ENCODE results near the gene OR52N4.
"Not testable (repeated sequence)": the region's sequence is repeated elsewhere in the genome, so short reads cannot be mapped to it uniquely, and the experiment has no call there.

The OR52N4 gene

DNA sequence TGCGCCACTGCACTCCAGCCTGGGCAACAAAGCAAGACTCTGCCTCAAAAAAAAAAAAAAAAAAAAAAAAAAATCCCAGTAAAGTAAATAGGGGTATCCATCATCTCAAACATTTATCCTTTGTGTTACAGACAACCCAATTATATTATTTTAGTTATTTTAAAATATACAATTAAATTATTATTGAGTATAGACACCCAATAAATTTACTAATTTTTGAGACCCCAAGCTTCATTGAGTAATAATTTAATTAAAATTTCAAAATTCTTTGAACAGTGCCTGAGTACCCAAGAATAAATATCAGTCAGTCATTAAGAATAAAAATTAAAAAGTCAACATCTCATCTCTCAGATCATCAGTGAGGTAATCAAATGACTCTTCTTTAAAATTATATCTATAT is at the start of gene OR52N4:
Gene OR52N4 (plus strand): TSS at position 301 of the 400 bp plus-strand sequence. CDS start 498 bp downstream, outside the sequence.
- DNase-seq (ENCODE audit: low spot score), result no peak

DNA sequence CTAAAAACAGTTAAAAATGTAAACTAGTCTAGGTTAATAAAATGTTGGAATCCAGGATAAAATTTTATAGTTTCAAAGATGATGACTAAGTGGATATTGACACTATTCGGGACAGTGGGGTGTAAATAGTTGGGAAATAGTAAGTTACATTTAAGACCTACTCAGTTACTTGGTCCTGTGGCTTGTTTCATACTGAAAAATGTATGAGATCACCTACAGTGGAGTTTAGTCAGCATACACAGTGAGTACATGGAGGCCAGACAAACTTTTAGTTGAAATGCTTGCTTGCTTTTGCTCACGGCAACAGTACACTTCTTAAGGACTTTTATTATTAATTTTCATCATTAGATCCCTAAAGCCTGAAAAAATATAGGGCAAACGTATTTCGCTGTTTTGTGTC is 48.4 kb upstream of the OR52N4 start:
- DNase-seq (ENCODE audit: low spot score), result no peak

GRCh38 chr11:5712507-5712906 is 41.5 kb upstream of the OR52N4 start:
- DNase-seq (ENCODE audit: low spot score), result peak; percentile 20

DNA sequence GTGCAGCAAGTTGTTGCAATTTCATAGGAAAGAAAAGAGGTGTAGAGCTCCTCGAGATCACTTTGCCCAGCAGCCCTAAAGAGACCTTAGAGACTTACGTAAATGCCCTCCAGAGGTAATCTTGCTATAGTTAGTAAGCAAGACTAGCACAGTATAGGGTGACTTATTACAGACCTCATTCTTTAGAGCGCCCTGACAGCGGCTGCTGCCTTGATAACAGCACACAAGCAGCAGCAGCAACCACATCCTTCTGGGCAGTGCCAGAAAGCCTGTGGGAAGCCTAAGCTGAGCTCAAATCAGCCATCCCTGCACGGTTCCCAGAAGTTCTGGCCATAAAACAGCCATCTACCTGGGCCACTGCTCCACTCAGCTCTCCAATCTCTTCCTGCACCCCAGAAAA is 40.3 kb upstream of the OR52N4 start:
- DNase-seq (ENCODE audit: low spot score), result no peak

- DNase-seq (ENCODE audit: low spot score), result not testable (repeated sequence)
These were observed 37.5 kb upstream of the OR52N4 start for GRCh38 chr11:5716518-5716917.

- DNase-seq (ENCODE audit: low spot score), result no peak
These were observed 34.1 kb upstream of the OR52N4 start for GRCh38 chr11:5719703-5720495.

DNA sequence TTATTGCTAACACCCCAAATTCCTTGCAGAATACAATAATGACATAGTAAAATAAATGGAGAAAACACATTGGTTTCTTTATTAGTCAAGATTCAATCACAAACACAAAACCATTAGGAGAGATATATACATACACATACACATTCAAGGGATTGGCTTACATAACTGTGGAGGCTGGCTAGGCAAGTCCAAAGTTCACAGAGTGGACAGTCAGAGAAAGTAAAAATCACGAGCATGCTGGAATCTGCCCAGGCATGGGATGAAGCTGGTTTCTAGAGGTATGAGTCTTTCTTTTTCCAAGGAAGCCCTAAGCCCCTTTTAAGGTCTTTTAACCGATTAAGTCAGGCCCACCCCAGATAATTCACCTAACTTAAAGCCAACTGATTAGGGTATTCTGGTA is 31.4 kb upstream of the OR52N4 start:
- DNase-seq (ENCODE audit: low spot score), result no peak

- no peak for DNase-seq (ENCODE audit: low spot score)
These were observed 27.7 kb upstream of the OR52N4 start for GRCh38 chr11:5726351-5726750.

DNA sequence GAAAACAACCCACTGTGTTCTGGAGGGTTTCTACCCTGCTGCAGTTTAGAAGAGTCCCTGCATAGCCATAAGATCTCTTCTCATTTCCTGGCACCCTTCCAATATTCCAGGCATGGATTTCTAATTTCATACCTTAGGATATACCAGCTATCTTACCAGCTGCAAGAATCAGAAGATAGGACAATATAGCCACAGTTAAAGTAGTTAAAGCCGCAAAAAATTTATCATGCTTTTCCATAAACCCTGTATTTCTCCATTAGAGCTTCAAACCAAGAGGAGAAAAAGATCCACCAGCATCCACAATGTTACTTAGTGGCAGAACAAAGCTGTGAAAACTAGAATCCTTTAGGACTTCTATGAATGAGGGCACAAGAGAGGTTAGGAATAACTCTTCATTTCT is 26.4 kb upstream of the OR52N4 start:
- DNase-seq (ENCODE audit: low spot score), result no peak

DNA sequence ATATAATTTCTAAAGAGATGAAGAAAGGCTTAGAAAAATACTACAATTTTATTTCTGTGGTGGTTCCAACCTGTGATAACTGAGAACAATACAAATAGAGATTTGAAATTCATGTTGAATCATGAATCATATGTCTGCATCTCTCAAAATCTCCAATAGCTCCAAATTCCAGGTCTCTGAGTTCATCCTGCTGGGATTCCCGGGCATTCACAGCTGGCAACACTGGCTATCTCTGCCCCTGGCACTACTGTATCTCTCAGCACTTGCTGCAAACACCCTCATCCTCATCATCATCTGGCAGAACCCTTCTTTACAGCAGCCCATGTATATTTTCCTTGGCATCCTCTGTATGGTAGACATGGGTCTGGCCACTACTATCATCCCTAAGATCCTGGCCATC is 17.6 kb upstream of the OR52N4 start, which contains the start of gene OR56B1:
Gene OR56B1 (plus strand): TSS at position 53 of the 400 bp plus-strand sequence. CDS start 69 bp downstream, at position 122.
- DNase-seq (ENCODE audit: low spot score), result no peak

- DNase-seq (ENCODE audit: low spot score), result no peak
These were observed 17.0 kb upstream of the OR52N4 start for GRCh38 chr11:5737091-5737490.

- DNase-seq (ENCODE audit: low spot score), result no peak
These were observed 16.2 kb upstream of the OR52N4 start for GRCh38 chr11:5737670-5738392.

DNA sequence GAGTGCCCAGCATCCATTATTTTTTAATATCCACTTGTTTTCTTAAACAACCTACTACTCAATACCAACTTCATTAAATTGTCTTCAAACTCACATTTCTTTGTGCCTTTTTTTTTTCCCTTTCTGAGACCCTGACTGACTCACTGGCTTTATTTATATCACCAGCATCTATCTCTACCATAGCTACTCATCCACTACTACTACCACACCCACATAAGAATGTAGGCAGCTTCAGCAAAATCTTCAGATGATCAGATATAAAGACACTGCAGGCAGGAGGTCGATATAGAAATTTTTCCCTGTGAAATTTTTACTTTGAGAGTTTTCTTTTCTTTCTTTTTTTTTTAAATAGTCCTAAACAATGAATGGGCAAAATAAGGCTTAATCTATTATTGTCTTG is 15.6 kb upstream of the OR52N4 start:
- no peak for DNase-seq (ENCODE audit: low spot score)

DNA sequence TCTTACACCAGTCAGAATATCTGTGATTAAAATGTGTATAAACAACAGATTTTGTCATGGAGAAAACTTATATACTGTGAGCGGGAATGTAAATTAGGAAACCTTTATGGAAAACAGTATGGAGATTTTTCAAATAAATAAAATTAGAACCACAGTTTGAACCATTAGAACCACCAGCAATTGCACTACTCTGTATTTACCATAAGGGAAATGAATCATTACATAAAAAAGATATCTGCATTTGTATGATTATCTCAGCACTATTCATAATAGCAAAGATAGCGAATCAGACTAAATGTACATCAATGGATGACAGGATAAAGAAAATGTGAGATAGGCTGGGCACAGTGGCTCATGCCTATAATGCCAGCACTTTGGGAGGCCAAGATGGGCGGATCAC is 7.4 kb upstream of the OR52N4 start:
- DNase-seq (ENCODE audit: low spot score), result no peak

DNA sequence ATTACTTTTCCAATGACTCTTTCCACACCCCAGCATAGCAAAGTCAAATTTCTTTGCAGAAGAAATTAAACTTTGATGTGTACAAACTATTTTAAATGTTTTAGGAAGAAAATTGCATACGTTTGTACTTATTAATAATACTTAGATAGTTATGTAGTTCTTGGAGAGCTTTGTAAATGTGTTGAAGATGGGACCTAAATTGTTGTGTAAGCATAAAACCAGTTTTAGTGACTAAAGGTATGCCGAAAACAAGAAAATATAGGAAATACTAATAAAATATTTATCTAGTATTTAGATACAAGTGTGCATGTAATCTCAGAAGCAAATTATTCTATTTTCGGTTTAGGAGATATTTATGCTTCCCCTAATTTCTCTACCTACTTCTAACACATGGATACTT is 4.2 kb upstream of the OR52N4 start:
- no peak for DNase-seq (ENCODE audit: low spot score)

DNA sequence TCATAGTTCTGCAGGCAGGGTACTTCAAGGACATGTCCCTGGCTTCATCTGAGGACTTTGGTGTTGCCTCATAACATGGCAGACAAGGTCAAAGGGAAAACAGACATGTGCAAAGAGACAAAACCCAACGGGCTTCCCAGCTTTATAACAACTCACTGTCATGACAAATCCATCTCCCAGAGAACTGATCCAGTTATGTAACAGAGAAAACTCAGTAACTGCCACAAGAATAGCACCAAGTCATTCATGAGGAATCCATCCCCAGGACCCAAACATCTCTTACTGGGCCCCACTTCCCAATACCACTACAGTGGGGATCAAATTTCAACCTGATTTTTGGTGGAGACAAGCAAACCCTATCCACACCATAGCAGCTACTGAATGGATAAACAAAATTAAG is 13.0 kb downstream of the OR52N4 start:
- no peak for DNase-seq (ENCODE audit: low spot score)

GRCh38 chr11:5783255-5783654 is 29.2 kb downstream of the OR52N4 start, which contains the start of gene OR52N5:
Gene OR52N5, minus strand, starts transcription at chr11:5783355. Its CDS starts 4,721 bp downstream, at chr11:5778634.
- no peak for DNase-seq (ENCODE audit: low spot score)

GRCh38 chr11:5791165-5791564 is 37.1 kb downstream of the OR52N4 start, which contains the start of gene OR52N1:
Gene OR52N1, minus strand, starts transcription at chr11:5791265. Its CDS starts 2,449 bp downstream, at chr11:5788816.
- no peak for DNase-seq (ENCODE audit: low spot score)

- peak; percentile 8 for DNase-seq (ENCODE audit: low spot score)
These were observed 42.5 kb downstream of the OR52N4 start for GRCh38 chr11:5796541-5796940.

DNA sequence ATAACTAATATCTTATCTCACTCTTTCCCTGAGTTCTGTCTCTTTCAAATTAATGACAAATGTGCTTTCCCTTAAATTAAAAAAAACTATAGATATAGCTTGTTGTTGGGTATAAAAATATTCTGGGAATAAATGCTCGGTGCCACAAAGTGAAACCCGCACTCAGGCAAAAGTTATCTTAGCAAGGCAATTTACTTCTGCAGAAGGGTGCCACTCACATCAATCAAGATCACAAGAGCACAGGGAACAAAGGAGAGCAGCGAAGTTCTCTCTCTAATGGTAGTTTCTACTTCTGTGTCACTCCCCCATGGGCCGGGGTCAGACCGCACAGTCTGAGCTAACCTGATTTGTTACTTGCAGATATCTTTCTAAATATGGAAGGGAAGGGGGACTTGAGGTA is 49.9 kb downstream of the OR52N4 start:
- no peak for DNase-seq (ENCODE audit: low spot score)

All from SW480 (cell line).